IMR-90 (cell line): ENCODE measurements around the gene OGFR. TPM values are rescaled to one million over a fixed set of nuclear protein-coding genes. Genes with fewer than 3 reads are reported as not detected.

ENCODE experiments used
- ATAC-seq: fragments of 200-7000 bp; cut with Tn5 transposase; 2 replicates; pipeline ENCODE4 v1.9.1; 2020; ENCODE audit warnings: low read depth, mild to moderate bottlenecking, moderate library complexity
- BruUV-seq: library from RNA; stranded (reverse); fragments of 400-500 nt; replicated peaks from 2 replicates; lab custom pipeline; 2021; lab: Mats Ljungman, UMichigan
- CTCF ChIA-PET: fragments of 300-600 bp; formaldehyde crosslinking; extraction: SDS; loops from one replicate; lab custom pipeline; 2021; ENCODE audit warnings: antibody characterized with exemption; lab: Yijun Ruan, JAX
- POLR2A ChIA-PET: fragments of 300-600 bp; sonication (Branson Sonifier 250); formaldehyde crosslinking; loops from one replicate; lab custom pipeline; 2022; ENCODE audit warnings: antibody characterized with exemption; ENCODE audit not compliant: unreplicated experiment; lab: Charles Lee
- DNase-seq: peaks from one replicate; pipeline ENCODE4 v3.0.0; 2013
- H2AFZ ChIP-seq: replicated peaks from 2 replicates; pipeline ENCODE3; 2013; ENCODE audit warnings: low read length, mild to moderate bottlenecking; ENCODE audit not compliant: poor library complexity
- H2AK5ac ChIP-seq: 2 replicates; pipeline ENCODE4 v1.6.1; 2013; ENCODE audit warnings: low read depth, low read length, inconsistent platforms
- H2AK9ac ChIP-seq: replicated peaks from 2 replicates; pipeline ENCODE3; 2013; ENCODE audit warnings: mild to moderate bottlenecking, low read depth, low read length, moderate library complexity; ENCODE audit not compliant: poor library complexity
- H2BK120ac ChIP-seq: 2 replicates; pipeline ENCODE4 v1.6.1; 2013; ENCODE audit warnings: low read depth, low read length, inconsistent platforms
- H2BK15ac ChIP-seq: 3 replicates; pipeline ENCODE4 v1.6.1; 2013; ENCODE audit warnings: low read depth, low read length, inconsistent platforms
- H2BK20ac ChIP-seq: 2 replicates; pipeline ENCODE4 v1.6.1; 2013; ENCODE audit warnings: low read depth, mild to moderate bottlenecking, inconsistent platforms, low read length, moderate library complexity
- H2BK5ac ChIP-seq: 2 replicates; pipeline ENCODE4 v1.6.1; 2013; ENCODE audit warnings: mild to moderate bottlenecking, low read depth, low read length, inconsistent platforms; ENCODE audit not compliant: poor library complexity, severe bottlenecking
- H3K14ac ChIP-seq: replicated peaks from 2 replicates; pipeline ENCODE4 v1.6.1; 2013; ENCODE audit warnings: low read depth, low read length, inconsistent platforms
- H3K18ac ChIP-seq: 2 replicates; pipeline ENCODE4 v1.6.1; 2013; ENCODE audit warnings: low read depth, low read length, control low read depth
- H3K23ac ChIP-seq: 2 replicates; pipeline ENCODE4 v1.6.1; 2013; ENCODE audit warnings: low read depth, low read length, inconsistent platforms
- H3K27ac ChIP-seq: 2 replicates; pipeline ENCODE4 v1.5.1; 2013; ENCODE audit warnings: mild to moderate bottlenecking, control low read depth, low read length; ENCODE audit not compliant: insufficient read depth
- H3K27me3 ChIP-seq: 2 replicates; pipeline ENCODE4 v1.6.1; 2013; ENCODE audit warnings: low read length; ENCODE audit not compliant: control insufficient read depth, insufficient read depth
- H3K36me3 ChIP-seq: 2 replicates; pipeline ENCODE4 v1.6.1; 2013; ENCODE audit warnings: low read length, mixed read lengths; ENCODE audit not compliant: control insufficient read depth, insufficient read depth
- H3K4ac ChIP-seq: 2 replicates; pipeline ENCODE4 v1.6.1; 2013; ENCODE audit warnings: low read depth, low read length, inconsistent platforms
- H3K4me1 ChIP-seq: 2 replicates; pipeline ENCODE4 v1.6.1; 2013; ENCODE audit warnings: low read length, mixed read lengths; ENCODE audit not compliant: control insufficient read depth, insufficient read depth
- H3K4me2 ChIP-seq: 2 replicates; pipeline ENCODE4 v1.6.1; 2013; ENCODE audit warnings: low read depth, mild to moderate bottlenecking, control low read depth, low read length, moderate library complexity
- H3K4me3 ChIP-seq: 2 replicates; pipeline ENCODE4 v1.5.1; 2013; ENCODE audit warnings: low read depth, mild to moderate bottlenecking, control low read depth, low read length, moderate library complexity; ENCODE audit not compliant: insufficient read depth
- H3K56ac ChIP-seq: 2 replicates; pipeline ENCODE4 v1.6.1; 2013; ENCODE audit warnings: low read length, inconsistent platforms; ENCODE audit not compliant: insufficient read depth; ENCODE audit errors: extremely low read depth
- H3K79me1 ChIP-seq, 2 experiments: 2 replicates each; pipeline ENCODE4 v1.6.1; 2013; ENCODE audit warnings: low read length in 2 of 2, inconsistent platforms in 1 of 2, low read depth in 1 of 2
- H3K9ac ChIP-seq: 2 replicates; pipeline ENCODE4 v1.6.1; 2013; ENCODE audit warnings: low read depth, low read length, control low read depth
- H3K9me1 ChIP-seq: 2 replicates; pipeline ENCODE4 v1.6.1; 2013; ENCODE audit warnings: low read length, inconsistent platforms; ENCODE audit not compliant: insufficient read depth
- H3K9me3 ChIP-seq: 2 replicates; pipeline ENCODE4 v1.6.1; 2013; ENCODE audit warnings: low read length; ENCODE audit not compliant: control insufficient read depth, insufficient read depth
- H4K20me1 ChIP-seq: 2 replicates; pipeline ENCODE4 v1.6.1; 2013; ENCODE audit warnings: low read length, inconsistent platforms; ENCODE audit not compliant: insufficient read depth
- H4K5ac ChIP-seq: 2 replicates; pipeline ENCODE4 v1.6.1; 2013; ENCODE audit warnings: mild to moderate bottlenecking, low read depth, low read length, control low read depth
- H4K8ac ChIP-seq, 2 experiments: 2 replicates each; pipeline ENCODE4 v1.6.1; 2013; ENCODE audit warnings: low read depth in 2 of 2, low read length in 2 of 2, control low read depth in 1 of 2, inconsistent platforms in 1 of 2
- H4K91ac ChIP-seq: 2 replicates; pipeline ENCODE4 v1.6.1; 2013; ENCODE audit warnings: low read depth, low read length, inconsistent platforms; ENCODE audit not compliant: insufficient read depth
- BHLHE40 ChIP-seq: fragments of 150-350 bp; IDR thresholded peaks from 2 replicates; pipeline ENCODE4 v1.6.1; 2016; ENCODE audit warnings: mild to moderate bottlenecking, low read depth, low read length
- CEBPB ChIP-seq: IDR thresholded peaks from 2 replicates; pipeline ENCODE4 v1.6.1; 2012; ENCODE audit warnings: low read depth, low read length, improper control_type of control experiment
- CTCF ChIP-seq: conservative IDR thresholded peaks from 2 replicates; pipeline ENCODE4 v1.5.1; 2012; ENCODE audit warnings: mild to moderate bottlenecking, low read depth, low read length, improper control_type of control experiment
- ELK1 ChIP-seq: fragments of 150-350 bp; IDR thresholded peaks from 2 replicates; pipeline ENCODE4 v1.6.1; 2016; ENCODE audit warnings: low read depth, mild to moderate bottlenecking, low read length, moderate library complexity, borderline replicate concordance
- FOS ChIP-seq: fragments of 150-350 bp; IDR thresholded peaks from 2 replicates; pipeline ENCODE4 v1.6.1; 2016; ENCODE audit warnings: low read depth, low read length
- MAZ ChIP-seq: IDR thresholded peaks from 2 replicates; pipeline ENCODE4 v1.6.1; 2012; ENCODE audit warnings: low read depth, mild to moderate bottlenecking, low read length, improper control_type of control experiment, moderate library complexity, borderline replicate concordance
- MXI1 ChIP-seq: IDR thresholded peaks from 2 replicates; pipeline ENCODE4 v1.6.1; 2012; ENCODE audit warnings: low read depth, mild to moderate bottlenecking, low read length, moderate library complexity, borderline replicate concordance
- POLR2A ChIP-seq: IDR thresholded peaks from 2 replicates; pipeline ENCODE4 v1.6.1; 2012; ENCODE audit warnings: mild to moderate bottlenecking, low read depth, low read length
- RAD21 ChIP-seq: IDR thresholded peaks from 2 replicates; pipeline ENCODE4 v1.6.1; 2012; ENCODE audit warnings: low read length, improper control_type of control experiment
- RCOR1 ChIP-seq: IDR thresholded peaks from 2 replicates; pipeline ENCODE4 v1.6.1; 2012; ENCODE audit warnings: mild to moderate bottlenecking, low read length, improper control_type of control experiment; ENCODE audit not compliant: insufficient replicate concordance
- RFX5 ChIP-seq: IDR thresholded peaks from 2 replicates; pipeline ENCODE4 v1.8.0; 2012; ENCODE audit warnings: low read depth, mild to moderate bottlenecking, low read length, moderate library complexity
- SMC3 ChIP-seq: fragments of 150-350 bp; IDR thresholded peaks from 2 replicates; pipeline ENCODE4 v1.6.1; 2016; ENCODE audit warnings: low read depth, mild to moderate bottlenecking, antibody characterized with exemption, low read length, moderate library complexity
- WGBS, 2 experiments: methylation state at CpG; one replicate each; pipeline versions ENCODE4 v1.1.5 to v1.1.7; 2013; ENCODE audit warnings: missing lambda C conversion rate in 2 of 2; ENCODE audit not compliant: insufficient read length in 1 of 2; ENCODE audit errors: extremely low coverage in 2 of 2; 5-methylcytosine and 5-hydroxymethylcytosine counted together
- dilution Hi-C: fragments of 300-500 bp; cut with HindIII; formaldehyde crosslinking; loops from one replicate; pipeline ENCODE4 v1.14.3; 2018; ENCODE audit warnings: low sequenced_read_pairs; ENCODE audit not compliant: unreplicated experiment
- in situ Hi-C: fragments of 300-500 bp; cut with MboI; formaldehyde crosslinking; loops from 3 replicates; pipeline ENCODE4 v1.14.3; 2019; ENCODE audit warnings: low sequenced_read_pairs, inconsistent platforms, mixed read lengths
- intact Hi-C: fragments of 100-400 bp; cut with micrococcal nuclease; formaldehyde crosslinking; loops from 2 replicates; pipeline ENCODE4 v1.10.0; 2022
- polyA plus RNA-seq, 3 experiments: library from polyadenylated mRNA; depleted of rRNA; stranded (reverse); fragments of >200 nt; gene quantifications; 2 replicates each; pipeline ENCODE4 v1.2.3, GENCODE V29; 2012; ENCODE audit warnings: low replicate concordance in 1 of 3
- total RNA-seq: library from RNA; depleted of rRNA; stranded (reverse); fragments of >200 nt; gene quantifications from 2 replicates; pipeline ENCODE4 v1.2.3, GENCODE V29; 2012
- TF ChIP-seq, protein P1 (sequence below): fragments of 150-350 bp; IDR thresholded peaks from 2 replicates; pipeline ENCODE4 v1.6.1; 2017; ENCODE audit warnings: mild to moderate bottlenecking, antibody characterized with exemption, low read length, low read depth

The OGFR gene
- total and polyA plus RNA-seq, 2 of the 4 experiments (the other 2 are of a cell fraction): 22.4 to 30.1 TPM

DNA sequence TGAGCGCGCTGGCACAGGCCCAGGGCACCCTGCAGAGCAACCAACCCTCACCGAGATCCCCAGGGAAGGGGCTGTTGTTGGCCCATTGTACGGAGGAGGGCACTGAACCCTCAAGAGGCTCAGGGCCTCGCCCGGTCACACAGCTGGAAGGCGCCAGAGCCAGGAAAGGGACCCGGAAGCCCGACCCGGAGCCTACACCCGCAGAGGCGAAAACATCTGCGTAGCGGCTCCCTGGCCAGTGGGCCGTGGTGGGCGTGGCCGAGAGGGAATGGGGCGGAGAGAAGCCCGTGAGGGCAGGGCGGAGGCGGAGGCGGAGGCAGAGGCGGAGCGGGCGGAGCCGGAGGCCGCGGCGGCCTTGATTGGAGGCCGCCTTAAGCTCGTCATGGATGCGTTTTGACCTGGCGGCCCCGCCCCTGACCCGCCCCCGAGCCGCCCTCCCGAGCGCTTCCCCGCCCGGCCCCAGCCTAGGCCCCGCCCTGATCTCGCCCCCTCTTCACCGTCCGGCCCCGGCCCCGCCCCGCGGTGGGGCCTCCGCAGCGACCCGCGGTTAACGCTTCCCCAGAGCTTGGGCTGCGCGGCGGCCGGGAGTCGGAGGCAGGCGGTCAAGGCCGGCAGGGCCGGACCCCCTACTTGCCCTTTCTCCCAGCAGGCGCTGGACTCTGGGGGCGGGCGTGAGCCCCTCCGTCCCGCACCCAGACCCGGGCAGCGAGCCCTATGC lies 10.5 kb upstream of the OGFR start:
- Histone ChIP-seq H3K36me3 (peaks cover 12% of the 10 kb centered on the region; the same call in 1 of the 2 replicates), H4K5ac (peak overlapping the region; percentile 92), H4K8ac (peak overlapping the region; percentile 94 to 97), H3K9me3 (no peaks in the 10 kb centered on the region), H3K23ac (peak overlapping the region; percentile 88), H3K56ac (no peak overlapping the region), H3K4me2 (peak overlapping the region; percentile 93), H3K79me1 (peaks cover 11 to 19% of the 10 kb centered on the region in 2 experiments), H3K18ac (peak overlapping the region; percentile 52), H3K9ac (peak overlapping the region; percentile 72), H2BK5ac (peak overlapping the region; percentile 64), H4K91ac (peak overlapping the region; percentile 67), H3K27ac (peak overlapping the region; percentile 83), H3K4ac (peak overlapping the region; percentile 74), H2AFZ (peak overlapping the region; percentile 93), H3K9me1 (peaks cover 17% of the 10 kb centered on the region), H3K4me1 (peaks cover 25% of the 10 kb centered on the region), H2BK20ac (peak overlapping the region; percentile 4; the same call in 1 of the 2 replicates), H3K27me3 (no peaks in the 10 kb centered on the region), H3K14ac (peak overlapping the region; percentile 68), H4K20me1 (peaks cover 20% of the 10 kb centered on the region), H2BK120ac (peak overlapping the region; percentile 40), H3K4me3 (peak overlapping the region; percentile 62), H2AK9ac (peak overlapping the region; percentile 80), H2BK15ac (peak overlapping the region; percentile 40; the same call in 2 of the 3 replicates), H2AK5ac (peak overlapping the region; percentile 83)
- CTCF ChIA-PET: no interaction called here
- BruUV-seq: no TSS peak
- in situ Hi-C loops: loop anchor here (5.0 kb wide), 1 partner anchor 127 kb away; no protein-coding TSS in a partner anchor
- ATAC-seq: peak; percentile 88
- WGBS, 2 experiments: 0% methylated on average over 6 of the region's 69 CpGs; no CpG with 5 or more reads in 1 of the 2 experiments
- POLR2A ChIA-PET: interaction anchor here (0.5 to 0.6 kb wide), 4 partner anchors 37 to 130 kb away, joined by 3 to 8 read pairs (median 4); no protein-coding TSS in a partner anchor
- dilution Hi-C loops: no loop called here
- peak; percentile 95 for DNase-seq
- intact Hi-C loops: loop anchor here (5.0 kb wide), 1 partner anchor 292 kb away; no protein-coding TSS in a partner anchor
- TF ChIP-seq FOS (no peak), ELK1 (no peak), MAZ (peak; percentile 71; the same call in 1 of the 2 replicates), SMC3 (no peak), RFX5 (no peak), BHLHE40 (no peak; the same call in 1 of the 2 replicates), CTCF (no peak), RCOR1 (no peak), CEBPB (no peak), MXI1 (no peak), POLR2A (peak; percentile 85), RAD21 (no peak)
- TF ChIP-seq, protein P1, sequence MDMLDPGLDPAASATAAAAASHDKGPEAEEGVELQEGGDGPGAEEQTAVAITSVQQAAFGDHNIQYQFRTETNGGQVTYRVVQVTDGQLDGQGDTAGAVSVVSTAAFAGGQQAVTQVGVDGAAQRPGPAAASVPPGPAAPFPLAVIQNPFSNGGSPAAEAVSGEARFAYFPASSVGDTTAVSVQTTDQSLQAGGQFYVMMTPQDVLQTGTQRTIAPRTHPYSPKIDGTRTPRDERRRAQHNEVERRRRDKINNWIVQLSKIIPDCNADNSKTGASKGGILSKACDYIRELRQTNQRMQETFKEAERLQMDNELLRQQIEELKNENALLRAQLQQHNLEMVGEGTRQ: 0 out of 2 replicates have a peak, but pooled peaks have one; percentile 2
